D721Med (cell line): Measurements from ENCODE around the gene DSC2.
"Not testable (repeated sequence)": the region's sequence is repeated elsewhere in the genome, so short reads cannot be mapped to it uniquely, and the experiment has no call there.

ENCODE experiments used
- DNase-seq: peaks from one replicate; pipeline ENCODE4 v3.0.0; 2011; ENCODE audit warnings: low spot score; ENCODE audit not compliant: insufficient read length
- FAIRE-seq: peaks from 2 replicates; lab custom pipeline; 2011; peaks lifted over from hg19 to GRCh38; lab: Jason Lieb, UNC
- TF ChIP-seq, protein P1 (sequence below): IDR thresholded peaks from 2 replicates; pipeline ENCODE4 v1.5.1; 2012; ENCODE audit warnings: mild to moderate bottlenecking, control low read depth; ENCODE audit not compliant: insufficient read depth; ENCODE audit errors: missing control alignments

Gene DSC2

DNA sequence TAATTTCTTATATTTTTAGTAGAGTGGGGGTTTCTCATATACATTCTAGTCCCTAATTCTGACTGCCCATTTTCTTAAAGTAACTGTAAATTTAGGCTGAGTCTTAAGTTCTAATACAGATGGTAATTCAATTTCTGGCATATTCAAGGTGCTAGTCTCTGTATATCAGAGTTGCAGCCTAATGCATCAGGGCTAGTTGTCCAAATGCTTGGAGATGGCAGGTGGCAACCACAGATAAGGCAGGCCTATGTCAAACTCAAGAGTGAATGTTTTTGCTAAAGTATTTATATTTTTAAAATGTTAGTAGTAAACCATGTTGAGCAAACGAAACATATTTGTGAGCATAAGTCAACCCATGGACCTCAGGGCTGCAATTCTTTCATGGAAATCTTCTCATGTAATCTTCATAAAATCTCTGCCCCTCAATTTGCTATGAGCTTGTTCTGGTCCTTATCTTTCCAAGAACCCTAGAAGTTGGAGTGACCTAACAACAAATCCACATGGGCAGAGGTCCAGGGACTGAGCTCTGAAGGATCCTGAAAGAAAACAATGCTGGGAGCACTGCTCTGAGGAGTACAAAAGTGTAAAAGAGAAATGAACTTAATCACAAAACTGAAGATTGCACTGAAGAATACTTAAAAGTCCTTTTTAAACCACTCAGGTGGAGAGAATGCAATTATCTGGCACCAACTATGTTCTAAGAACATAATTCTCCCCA lies 27.3 kb upstream of the DSC2 start:
- FAIRE-seq (no peak), DNase-seq (no peak)
- TF ChIP-seq, protein P1, sequence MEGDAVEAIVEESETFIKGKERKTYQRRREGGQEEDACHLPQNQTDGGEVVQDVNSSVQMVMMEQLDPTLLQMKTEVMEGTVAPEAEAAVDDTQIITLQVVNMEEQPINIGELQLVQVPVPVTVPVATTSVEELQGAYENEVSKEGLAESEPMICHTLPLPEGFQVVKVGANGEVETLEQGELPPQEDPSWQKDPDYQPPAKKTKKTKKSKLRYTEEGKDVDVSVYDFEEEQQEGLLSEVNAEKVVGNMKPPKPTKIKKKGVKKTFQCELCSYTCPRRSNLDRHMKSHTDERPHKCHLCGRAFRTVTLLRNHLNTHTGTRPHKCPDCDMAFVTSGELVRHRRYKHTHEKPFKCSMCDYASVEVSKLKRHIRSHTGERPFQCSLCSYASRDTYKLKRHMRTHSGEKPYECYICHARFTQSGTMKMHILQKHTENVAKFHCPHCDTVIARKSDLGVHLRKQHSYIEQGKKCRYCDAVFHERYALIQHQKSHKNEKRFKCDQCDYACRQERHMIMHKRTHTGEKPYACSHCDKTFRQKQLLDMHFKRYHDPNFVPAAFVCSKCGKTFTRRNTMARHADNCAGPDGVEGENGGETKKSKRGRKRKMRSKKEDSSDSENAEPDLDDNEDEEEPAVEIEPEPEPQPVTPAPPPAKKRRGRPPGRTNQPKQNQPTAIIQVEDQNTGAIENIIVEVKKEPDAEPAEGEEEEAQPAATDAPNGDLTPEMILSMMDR, result no peak

DNA sequence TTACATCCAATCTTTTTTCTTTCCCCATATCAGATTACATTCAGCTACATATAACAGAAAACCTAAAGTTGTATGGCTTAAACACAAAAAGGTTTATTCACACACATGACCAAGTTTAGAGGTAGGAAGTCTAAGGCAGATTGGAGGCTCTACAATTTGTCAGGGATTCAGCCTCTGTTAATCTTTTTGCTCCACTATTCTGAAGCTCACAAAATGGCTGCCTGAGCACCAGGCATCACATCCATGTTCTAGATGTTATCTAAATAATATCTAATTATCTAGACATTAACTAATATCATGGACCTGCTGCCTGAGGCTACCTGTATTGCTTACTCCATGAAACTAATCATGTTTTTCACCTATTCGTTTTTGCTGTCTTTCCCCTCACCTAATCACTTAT lies 23.7 kb upstream of the DSC2 start:
- TF ChIP-seq, protein P1, result no peak
- DNase-seq (no peak), FAIRE-seq (no peak)

DNA sequence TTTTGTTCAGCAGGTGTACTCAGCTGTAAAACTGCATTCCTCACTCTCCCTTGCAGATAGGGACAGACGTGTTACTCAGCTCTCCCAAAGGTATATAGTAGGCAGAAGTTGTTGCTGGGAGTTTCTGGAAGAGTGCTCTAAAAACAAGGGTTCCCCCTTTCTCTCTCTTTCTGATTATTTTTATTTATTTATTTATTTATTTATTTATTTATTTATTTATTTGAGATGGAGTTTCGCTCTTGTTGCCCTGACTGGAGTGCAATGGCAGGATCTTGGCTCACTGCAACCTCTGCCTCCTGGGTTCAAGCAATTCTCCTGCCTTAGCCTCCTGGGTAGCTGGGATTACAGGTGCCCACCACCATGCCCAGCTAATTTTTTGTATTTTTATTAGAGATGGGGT lies 20.9 kb upstream of the DSC2 start:
- FAIRE-seq, DNase-seq: not testable (repeated sequence)

DNA sequence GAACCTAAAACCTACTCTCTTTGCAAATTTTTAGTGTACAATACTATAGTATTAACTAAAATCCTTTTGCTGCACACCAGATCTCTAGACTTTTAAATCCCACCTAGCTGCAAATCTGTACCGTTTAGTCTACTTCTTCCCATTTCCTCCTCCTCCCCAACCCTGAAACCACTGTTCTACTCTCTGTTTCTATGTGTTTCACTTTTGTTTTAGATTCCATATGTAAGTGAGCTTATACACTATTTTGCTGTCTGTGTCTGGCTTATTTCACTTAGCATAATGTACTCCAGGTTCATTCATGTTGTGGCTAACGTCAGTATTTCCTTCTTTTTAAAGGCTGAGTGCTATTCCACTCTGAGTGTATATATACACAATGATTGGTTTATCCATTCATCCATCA lies 18.4 kb upstream of the DSC2 start:
- no peak for FAIRE-seq
- DNase-seq, result no peak
- TF ChIP-seq, protein P1, result no peak

DNA sequence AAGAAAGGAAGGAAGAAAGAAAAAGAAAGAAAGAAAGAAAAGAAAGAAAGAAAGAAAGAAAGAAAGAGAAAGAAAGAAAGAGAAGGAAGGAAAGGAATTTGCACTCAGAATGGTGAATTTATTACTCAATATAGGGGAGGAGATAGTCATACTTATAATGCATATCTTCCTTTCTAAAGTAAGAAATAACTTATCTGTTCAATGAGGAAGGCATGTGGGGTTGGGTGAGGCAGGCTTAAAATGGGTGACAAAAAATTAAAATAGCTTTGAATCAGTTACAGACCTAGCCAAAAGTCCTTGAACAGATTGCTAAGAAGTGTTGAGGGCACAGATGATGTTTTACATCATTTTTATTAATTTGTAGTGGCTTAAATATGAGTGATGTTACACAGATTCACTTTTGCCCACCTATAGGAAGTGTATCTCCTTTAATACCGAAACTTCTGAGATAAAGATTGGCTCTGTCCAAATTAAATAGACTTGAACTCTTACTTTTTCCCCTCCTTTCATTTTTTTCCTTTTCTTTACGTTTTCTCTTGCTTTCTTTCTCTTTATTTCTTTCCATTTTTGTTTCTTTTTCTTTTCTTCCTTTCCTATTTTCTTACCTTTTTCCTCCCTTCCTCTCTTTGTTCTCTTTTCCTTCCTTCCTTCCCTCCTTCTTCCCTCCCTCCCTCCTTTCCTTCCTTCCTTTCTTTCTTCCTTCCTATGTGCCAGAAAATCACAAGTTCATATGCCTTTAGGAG lies 14.8 kb upstream of the DSC2 start:
- DNase-seq (no peak), FAIRE-seq (no peak)

DNA sequence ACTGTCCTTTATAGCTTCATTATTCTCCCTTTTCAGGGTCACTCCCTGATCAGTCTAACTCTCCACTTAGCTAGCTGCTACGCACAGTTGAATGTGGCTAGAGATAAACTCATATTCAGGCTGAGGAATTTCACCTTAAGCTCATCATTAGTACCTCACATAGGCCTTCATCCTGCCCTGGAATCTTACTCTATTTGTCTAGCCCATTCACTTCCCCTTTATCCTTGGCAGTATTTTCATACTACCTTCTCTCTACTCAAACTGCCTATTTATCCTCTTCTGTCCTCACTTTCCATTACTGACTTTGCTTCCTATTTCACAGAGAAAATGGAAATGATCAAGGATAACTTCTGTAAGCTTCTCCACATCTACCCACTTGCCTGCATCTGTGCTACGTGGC lies 10.6 kb upstream of the DSC2 start:
- DNase-seq (no peak), FAIRE-seq (no peak)
- TF ChIP-seq, protein P1, result no peak

More for the DNA sequence above, 14.8 kb upstream of the DSC2 start:
- TF ChIP-seq, protein P1, result no peak

DNA sequence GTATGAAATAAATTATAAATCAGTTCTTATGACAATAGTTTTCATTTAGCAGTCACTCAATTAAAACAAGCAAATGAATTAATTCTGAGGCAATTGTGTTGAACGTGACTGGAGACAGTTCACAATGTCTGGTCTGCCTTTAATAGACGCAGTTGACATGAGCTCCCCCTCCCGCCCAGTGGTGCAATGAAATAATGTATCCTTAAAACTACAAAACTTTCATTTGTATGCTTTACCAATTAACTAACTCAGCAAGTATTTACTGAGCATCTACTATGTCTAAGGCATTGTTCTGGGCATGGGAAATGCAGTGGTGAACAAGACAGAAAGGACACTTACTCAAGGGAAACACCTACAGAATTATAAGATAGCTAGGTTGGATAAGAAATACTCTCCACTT lies 3.5 kb upstream of the DSC2 start:
- DNase-seq (no peak), FAIRE-seq (no peak)
- TF ChIP-seq, protein P1, result no peak
